Trophoblast cell (in vitro differentiated cells and primary cell): ENCODE measurements around the gene CHRNA5.
A peak's percentile ranks its signal among the peaks of the same experiment; 100 is the strongest.
"Not testable (repeated sequence)": the region's sequence is repeated elsewhere in the genome, so short reads cannot be mapped to it uniquely, and the experiment has no call there.

Experiments used
- DNase-seq, 2 donors: peaks; one replicate each; pipeline ENCODE4 v3.0.0-alpha.2; 2016
- H2AFZ ChIP-seq: 2 replicates; pipeline ENCODE4 v1.6.1; 2013; ENCODE audit warnings: low read length, moderate library complexity, mild to moderate bottlenecking; ENCODE audit not compliant: insufficient read depth, poor library complexity
- H2AK5ac ChIP-seq: 2 replicates; pipeline ENCODE4 v1.6.1; 2013; ENCODE audit warnings: mild to moderate bottlenecking, low read length
- H2BK120ac ChIP-seq: 2 replicates; pipeline ENCODE4 v1.6.1; 2013; ENCODE audit warnings: low read length, mild to moderate bottlenecking, moderate library complexity; ENCODE audit not compliant: insufficient read depth, poor library complexity
- H2BK12ac ChIP-seq: 2 replicates; pipeline ENCODE4 v1.6.1; 2013; ENCODE audit warnings: mild to moderate bottlenecking, low read length, moderate library complexity
- H2BK5ac ChIP-seq: 2 replicates; pipeline ENCODE4 v1.6.1; 2013; ENCODE audit warnings: low read length, low read depth, moderate library complexity, mild to moderate bottlenecking; ENCODE audit not compliant: poor library complexity
- H3K14ac ChIP-seq: 2 replicates; pipeline ENCODE4 v1.6.1; 2013; ENCODE audit warnings: mild to moderate bottlenecking, low read length
- H3K18ac ChIP-seq: 2 replicates; pipeline ENCODE4 v1.6.1; 2013; ENCODE audit warnings: mild to moderate bottlenecking, low read length
- H3K23ac ChIP-seq: 2 replicates; pipeline ENCODE4 v1.6.1; 2013; ENCODE audit warnings: low read length
- H3K27ac ChIP-seq: 2 replicates; pipeline ENCODE4 v1.5.1; 2013; ENCODE audit warnings: low read depth, mild to moderate bottlenecking, inconsistent platforms, low read length, moderate library complexity
- H3K27me3 ChIP-seq: 2 replicates; pipeline ENCODE4 v1.6.1; 2013; ENCODE audit warnings: inconsistent platforms, mild to moderate bottlenecking, low read length, moderate library complexity; ENCODE audit not compliant: insufficient read depth
- H3K36me3 ChIP-seq, 2 experiments: 1 replicate in 1 of 2; 2 replicates in 1 of 2; pipeline ENCODE4 v1.6.1; 2013; ENCODE audit warnings: low read length in 2 of 2, mild to moderate bottlenecking in 2 of 2, moderate library complexity in 1 of 2; ENCODE audit not compliant: insufficient read depth in 2 of 2, control insufficient read depth in 1 of 2
- H3K4ac ChIP-seq: 2 replicates; pipeline ENCODE4 v1.6.1; 2013; ENCODE audit warnings: low read depth, mild to moderate bottlenecking, low read length, moderate library complexity
- H3K4me1 ChIP-seq, 2 experiments: 1 replicate in 1 of 2; 2 replicates in 1 of 2; pipeline ENCODE4 v1.6.1; 2013; ENCODE audit warnings: low read length in 2 of 2, mild to moderate bottlenecking in 2 of 2, moderate library complexity in 1 of 2; ENCODE audit not compliant: insufficient read depth in 2 of 2, control insufficient read depth in 1 of 2
- H3K4me2 ChIP-seq: 2 replicates; pipeline ENCODE4 v1.6.1; 2013; ENCODE audit warnings: inconsistent platforms, mild to moderate bottlenecking, low read length, moderate library complexity
- H3K4me3 ChIP-seq: 2 replicates; pipeline ENCODE4 v1.5.1; 2013; ENCODE audit warnings: mild to moderate bottlenecking, low read depth, low read length, inconsistent platforms
- H3K79me1 ChIP-seq: one replicate; pipeline ENCODE4 v1.6.1; 2013; ENCODE audit warnings: low read length
- H3K79me2 ChIP-seq: 2 replicates; pipeline ENCODE4 v1.6.1; 2013; ENCODE audit warnings: low read length, mild to moderate bottlenecking; ENCODE audit not compliant: control insufficient read depth, insufficient read depth, poor library complexity
- H3K9ac ChIP-seq: 2 replicates; pipeline ENCODE4 v1.6.1; 2013; ENCODE audit warnings: mild to moderate bottlenecking, low read length
- H3K9me3 ChIP-seq: 2 replicates; pipeline ENCODE4 v1.6.1; 2013; ENCODE audit warnings: low read depth, mild to moderate bottlenecking, control low read depth, inconsistent platforms, low read length; ENCODE audit not compliant: insufficient read depth
- H4K12ac ChIP-seq: 2 replicates; pipeline ENCODE4 v1.6.1; 2013; ENCODE audit warnings: low read depth, mild to moderate bottlenecking, low read length, moderate library complexity
- H4K8ac ChIP-seq: 2 replicates; pipeline ENCODE4 v1.6.1; 2013; ENCODE audit warnings: low read depth, mild to moderate bottlenecking, low read length, moderate library complexity
- H4K91ac ChIP-seq: one replicate; pipeline ENCODE4 v1.6.1; 2013; ENCODE audit warnings: low read depth, mild to moderate bottlenecking, low read length, moderate library complexity
- WGBS: extraction: QIAGEN DNeasy Blood & Tissue Kit; methylation state at CpG from one replicate; pipeline ENCODE4 v1.1.7; 2013; ENCODE audit warnings: missing lambda C conversion rate; ENCODE audit not compliant: insufficient read length, insufficient coverage; ENCODE audit errors: extremely low coverage; 5-methylcytosine and 5-hydroxymethylcytosine counted together

The CHRNA5 gene

GRCh38 chr15:78539464-78540140 is 25.7 kb upstream of the CHRNA5 start:
- peak overlapping the region; percentile 98 for H4K8ac ChIP-seq
- not testable (repeated sequence) for H3K79me2 ChIP-seq, H3K27ac ChIP-seq, H3K9ac ChIP-seq, H3K79me1 ChIP-seq, H3K4ac ChIP-seq, H3K9me3 ChIP-seq, H3K27me3 ChIP-seq, H3K4me1 ChIP-seq, H3K18ac ChIP-seq, DNase-seq, H2BK12ac ChIP-seq, H2AK5ac ChIP-seq, H2BK120ac ChIP-seq, H3K23ac ChIP-seq
- H3K4me3 ChIP-seq, result peak overlapping the region; percentile 84
- no CpG with 5 or more reads among the region's 18 CpGs for WGBS
- H4K91ac ChIP-seq, result peak overlapping the region; percentile 52
- H3K4me2 ChIP-seq, result peak overlapping the region; percentile 72
- H3K14ac ChIP-seq, result peak overlapping the region; percentile 85
- H2BK5ac ChIP-seq, result peak overlapping the region; percentile 22
- H4K12ac ChIP-seq, result peak overlapping the region; percentile 79
- peaks cover 6 to 10% of the 10 kb centered on the region in 2 experiments for H3K36me3 ChIP-seq
- peak overlapping the region; percentile 85 for H2AFZ ChIP-seq

- Histone ChIP-seq H3K79me1 (peaks cover 5% of the 10 kb centered on the region), H3K14ac (peak within 1 kb of the TSS; percentile 85), H2AFZ (peak within 1 kb of the TSS; percentile 85), H3K23ac (no peak within 1 kb of the TSS), H4K91ac (peak within 1 kb of the TSS; percentile 68), H3K4me2 (peak within 1 kb of the TSS; percentile 72), H3K27me3 (no peaks in the 10 kb centered on the region), H3K4me1 (no peaks in the 10 kb centered on the region), H3K27ac (peak within 1 kb of the TSS; percentile 83), H4K12ac (peak within 1 kb of the TSS; percentile 81), H3K4ac (peak within 1 kb of the TSS; percentile 8), H3K4me3 (peak within 1 kb of the TSS; percentile 84), H2BK120ac (peak within 1 kb of the TSS; percentile 9), H3K36me3 (peaks cover 6 to 10% of the 10 kb centered on the region in 2 experiments), H3K18ac (peak within 1 kb of the TSS; percentile 43), H3K79me2 (peaks cover 5% of the 10 kb centered on the region), H3K9ac (peak within 1 kb of the TSS; percentile 99), H2BK5ac (peak within 1 kb of the TSS; percentile 49), H2BK12ac (no peak within 1 kb of the TSS), H3K9me3 (no peaks in the 10 kb centered on the region), H4K8ac (peak within 1 kb of the TSS; percentile 98), H2AK5ac (no peak within 1 kb of the TSS)
- peak; percentile 82 to 92 for DNase-seq
- WGBS, result no CpG with 5 or more reads among the region's 56 CpGs
Observed at GRCh38 chr15:78540141-78540870, 25.0 kb upstream of the CHRNA5 start, which contains the start of gene PSMA4. PSMA4 (plus strand) TSS chr15:78540444; CDS start chr15:78541928, 1,484 bp downstream.

GRCh38 chr15:78540871-78541743 is 24.2 kb upstream of the CHRNA5 start:
- H3K4me2 ChIP-seq, result peak overlapping the region; percentile 72
- H2BK5ac ChIP-seq, result no peak overlapping the region
- H3K14ac ChIP-seq, result peak overlapping the region; percentile 52
- H3K79me2 ChIP-seq, result peaks cover 5% of the 10 kb centered on the region
- no CpG with 5 or more reads among the region's 17 CpGs for WGBS
- no peak overlapping the region for H2BK12ac ChIP-seq
- peak overlapping the region; percentile 35 for H4K12ac ChIP-seq
- H3K79me1 ChIP-seq, result peaks cover 5% of the 10 kb centered on the region
- H3K23ac ChIP-seq, result no peak overlapping the region
- no peaks in the 10 kb centered on the region for H3K9me3 ChIP-seq
- peak overlapping the region; percentile 84 for H3K4me3 ChIP-seq
- H2AK5ac ChIP-seq, result no peak overlapping the region
- peak in 1 of 2 donors; percentile 1 for DNase-seq
- H3K27me3 ChIP-seq, result no peaks in the 10 kb centered on the region
- H3K18ac ChIP-seq, result no peak overlapping the region
- H4K8ac ChIP-seq, result peak overlapping the region; percentile 55
- H4K91ac ChIP-seq, result peak overlapping the region; percentile 36
- H2BK120ac ChIP-seq, result no peak overlapping the region
- no peak overlapping the region for H3K27ac ChIP-seq
- no peaks in the 10 kb centered on the region for H3K4me1 ChIP-seq
- H3K36me3 ChIP-seq, result peaks cover 9 to 15% of the 10 kb centered on the region in 2 experiments
- peak overlapping the region; percentile 8 for H3K4ac ChIP-seq
- H3K9ac ChIP-seq, result peak overlapping the region; percentile 99
- H2AFZ ChIP-seq, result no peak overlapping the region

GRCh38 chr15:78541744-78542034 is 23.6 kb upstream of the CHRNA5 start:
- H2AFZ ChIP-seq, result no peak overlapping the region
- H3K4me2 ChIP-seq, result peak overlapping the region; percentile 72
- no peak overlapping the region for H2BK12ac ChIP-seq
- H3K4me1 ChIP-seq, result no peaks in the 10 kb centered on the region
- no peak overlapping the region for H3K4me3 ChIP-seq
- no peak overlapping the region for H2AK5ac ChIP-seq
- no peak overlapping the region for H2BK120ac ChIP-seq
- WGBS, result no CpG with 5 or more reads among the region's 1 CpG
- no peak overlapping the region for H4K8ac ChIP-seq
- no peak for DNase-seq
- no peak overlapping the region for H2BK5ac ChIP-seq
- H3K27me3 ChIP-seq, result no peaks in the 10 kb centered on the region
- H3K4ac ChIP-seq, result no peak overlapping the region
- no peak overlapping the region for H3K14ac ChIP-seq
- H4K91ac ChIP-seq, result no peak overlapping the region
- H3K9me3 ChIP-seq, result no peaks in the 10 kb centered on the region
- no peak overlapping the region for H3K9ac ChIP-seq
- peaks cover 11 to 18% of the 10 kb centered on the region in 2 experiments for H3K36me3 ChIP-seq
- peaks cover 5% of the 10 kb centered on the region for H3K79me2 ChIP-seq
- peaks cover 5% of the 10 kb centered on the region for H3K79me1 ChIP-seq
- no peak overlapping the region for H3K18ac ChIP-seq
- no peak overlapping the region for H3K23ac ChIP-seq
- H4K12ac ChIP-seq, result no peak overlapping the region
- H3K27ac ChIP-seq, result no peak overlapping the region
